PC-3 (cell line): ENCODE data around the gene AOAH.

Experiments used
- CTCF ChIP-seq: fragments of 300-600 bp; sonication (generic); conservative IDR thresholded peaks from 2 replicates; pipeline ENCODE4 v1.5.1; 2017; ENCODE audit warnings: antibody characterized with exemption, low read depth, mild to moderate bottlenecking, low read length
- EZH2 ChIP-seq: fragments of 300-600 bp; sonication (generic); IDR thresholded peaks from one replicate; pipeline ENCODE4 v1.6.1; 2017; ENCODE audit warnings: antibody characterized with exemption, mild to moderate bottlenecking, low read length; ENCODE audit not compliant: unreplicated experiment
- EZH2phosphoT487 ChIP-seq: fragments of 300-600 bp; sonication (generic); IDR thresholded peaks from 2 replicates; pipeline ENCODE4 v1.6.1; 2018; ENCODE audit warnings: mild to moderate bottlenecking, antibody characterized with exemption, low read length, borderline replicate concordance

GRCh38 chr7:36673703-36674102 is 50.6 kb downstream of the AOAH start:
- TF ChIP-seq CTCF (no peak), EZH2 (no peak), EZH2phosphoT487 (no peak)
